Osteoblast (primary cell): ENCODE results near the gene CHN1. TPM values are rescaled to one million over a fixed set of nuclear protein-coding genes. Genes with fewer than 3 reads are reported as not detected.

Experiments
- DNase-seq: peaks from one replicate; pipeline ENCODE4 v3.0.0; 2011; ENCODE audit warnings: low spot score, mixed read lengths; ENCODE audit not compliant: insufficient read length; ENCODE audit errors: missing footprints
- H2AFZ ChIP-seq: 2 replicates; pipeline ENCODE4 v1.6.0; 2011; ENCODE audit warnings: mild to moderate bottlenecking, low read length
- H3K27ac ChIP-seq: 2 replicates; pipeline ENCODE4 v1.5.1; 2011; ENCODE audit warnings: mild to moderate bottlenecking, low read depth, low read length, moderate library complexity
- H3K27me3 ChIP-seq: 2 replicates; pipeline ENCODE4 v1.6.0; 2012; ENCODE audit warnings: mild to moderate bottlenecking, control low read depth, inconsistent platforms, low read length, moderate library complexity; ENCODE audit not compliant: insufficient read depth
- H3K36me3 ChIP-seq: 2 replicates; pipeline ENCODE4 v1.5.1; 2011; ENCODE audit warnings: mild to moderate bottlenecking, low read length, control low read depth, moderate library complexity; ENCODE audit not compliant: insufficient read depth
- H3K4me1 ChIP-seq: 2 replicates; pipeline ENCODE4 v1.5.1; 2011; ENCODE audit warnings: mild to moderate bottlenecking, low read length, control low read depth, moderate library complexity; ENCODE audit not compliant: insufficient read depth
- H3K4me2 ChIP-seq: 2 replicates; pipeline ENCODE4 v1.6.0; 2011; ENCODE audit warnings: mild to moderate bottlenecking, low read length; ENCODE audit not compliant: insufficient read depth
- H3K4me3 ChIP-seq: fragments of 200-600 bp; sonication (generic); 3 replicates; pipeline ENCODE4 v1.5.1; 2012; ENCODE audit warnings: mild to moderate bottlenecking, low read length, inconsistent platforms; ENCODE audit not compliant: insufficient read depth
- H3K79me2 ChIP-seq: 2 replicates; pipeline ENCODE4 v1.6.0; 2012; ENCODE audit warnings: mild to moderate bottlenecking, low read length, control low read depth, inconsistent platforms; ENCODE audit not compliant: insufficient read depth
- H3K9me3 ChIP-seq: 2 replicates; pipeline ENCODE4 v1.5.1; 2011; ENCODE audit warnings: low read depth, low read length, control low read depth
- H4K20me1 ChIP-seq: 2 replicates; pipeline ENCODE4 v1.6.0; 2012; ENCODE audit warnings: mild to moderate bottlenecking, low read length, control low read depth; ENCODE audit not compliant: insufficient read depth
- CTCF ChIP-seq: IDR thresholded peaks from 2 replicates; pipeline ENCODE4 v1.5.1; 2011; ENCODE audit warnings: mild to moderate bottlenecking, low read depth, low read length, moderate library complexity; ENCODE audit errors: extremely low read depth
- total RNA-seq: library from RNA; depleted of rRNA; stranded (reverse); fragments of >200 nt; gene quantifications from 2 replicates; pipeline ENCODE4 v1.2.3, GENCODE V29; 2012

Gene CHN1
- total RNA-seq, 1 donor: 33.7 TPM

GRCh38 chr2:175039490-175039889, 34.3 kb upstream of the CHN1 start:
- no peak overlapping the region for H3K4me3 ChIP-seq
- no peak overlapping the region for H3K27ac ChIP-seq
- DNase-seq: peak; percentile 18
- no peak overlapping the region for H2AFZ ChIP-seq
- no peaks in the 10 kb centered on the region for H3K27me3 ChIP-seq
- H4K20me1 ChIP-seq: no peaks in the 10 kb centered on the region
- no peaks in the 10 kb centered on the region for H3K36me3 ChIP-seq
- H3K4me2 ChIP-seq: no peak overlapping the region
- TF ChIP-seq CTCF: no peak
- H3K9me3 ChIP-seq: no peaks in the 10 kb centered on the region
- H3K79me2 ChIP-seq: no peaks in the 10 kb centered on the region
- H3K4me1 ChIP-seq: no peaks in the 10 kb centered on the region

- no peaks in the 10 kb centered on the region for H3K36me3 ChIP-seq
Observed at GRCh38 chr2:175039031-175039430, 33.9 kb upstream of the CHN1 start.

GRCh38 chr2:175037941-175038340, 32.8 kb upstream of the CHN1 start:
- H4K20me1 ChIP-seq: no peaks in the 10 kb centered on the region
- TF ChIP-seq CTCF: no peak
- H3K4me2 ChIP-seq: no peak overlapping the region
- H3K4me3 ChIP-seq: no peak overlapping the region
- no peak for DNase-seq
- H2AFZ ChIP-seq: no peak overlapping the region
- no peaks in the 10 kb centered on the region for H3K79me2 ChIP-seq
- no peaks in the 10 kb centered on the region for H3K36me3 ChIP-seq
- no peaks in the 10 kb centered on the region for H3K4me1 ChIP-seq
- H3K9me3 ChIP-seq: no peaks in the 10 kb centered on the region
- H3K27me3 ChIP-seq: no peaks in the 10 kb centered on the region
- no peak overlapping the region for H3K27ac ChIP-seq

More at GRCh38 chr2:175039031-175039430, 33.9 kb upstream of the CHN1 start:
- H3K4me1 ChIP-seq: no peaks in the 10 kb centered on the region
- H3K27ac ChIP-seq: no peak overlapping the region
- DNase-seq: no peak
- no peak overlapping the region for H3K4me3 ChIP-seq
- no peaks in the 10 kb centered on the region for H3K79me2 ChIP-seq
- H3K9me3 ChIP-seq: no peaks in the 10 kb centered on the region
- no peak overlapping the region for H3K4me2 ChIP-seq
- no peaks in the 10 kb centered on the region for H3K27me3 ChIP-seq
- TF ChIP-seq CTCF: no peak
- no peak overlapping the region for H2AFZ ChIP-seq
- H4K20me1 ChIP-seq: no peaks in the 10 kb centered on the region

GRCh38 chr2:175036582-175037018, 31.4 kb upstream of the CHN1 start:
- no peak for DNase-seq
- H4K20me1 ChIP-seq: no peaks in the 10 kb centered on the region
- H3K27me3 ChIP-seq: no peaks in the 10 kb centered on the region
- H3K27ac ChIP-seq: no peak overlapping the region
- peak overlapping the region; percentile 16 for H2AFZ ChIP-seq
- H3K4me2 ChIP-seq: peak overlapping the region; percentile 28
- TF ChIP-seq CTCF: peak; percentile 52
- H3K79me2 ChIP-seq: no peaks in the 10 kb centered on the region
- no peaks in the 10 kb centered on the region for H3K4me1 ChIP-seq
- H3K4me3 ChIP-seq: no peak overlapping the region
- H3K9me3 ChIP-seq: no peaks in the 10 kb centered on the region
- no peaks in the 10 kb centered on the region for H3K36me3 ChIP-seq
